Osteocyte (in vitro differentiated cells): Measurements from ENCODE around the gene ADRA1B. TPM values are rescaled to one million over a fixed set of nuclear protein-coding genes. Genes with fewer than 3 reads are reported as not detected.

Experiments
- DNase-seq: peaks from one replicate; pipeline ENCODE4 v3.0.0; 2021; ENCODE audit warnings: mixed read lengths; ENCODE audit not compliant: unreplicated experiment; ENCODE audit errors: extremely low spot score
- H3K27ac Mint-ChIP-seq: one replicate; pipeline ENCODE4 v1.8.0; 2021; ENCODE audit warnings: mild to moderate bottlenecking, mixed read lengths; ENCODE audit not compliant: unreplicated experiment
- H3K27me3 Mint-ChIP-seq: one replicate; pipeline ENCODE4 v1.8.0; 2021; ENCODE audit warnings: mixed read lengths; ENCODE audit not compliant: unreplicated experiment
- H3K36me3 Mint-ChIP-seq: one replicate; pipeline ENCODE4 v1.8.0; 2021; ENCODE audit warnings: mixed read lengths; ENCODE audit not compliant: unreplicated experiment
- H3K4me1 Mint-ChIP-seq: one replicate; pipeline ENCODE4 v1.8.0; 2021; ENCODE audit warnings: mixed read lengths; ENCODE audit not compliant: unreplicated experiment
- H3K4me3 Mint-ChIP-seq: one replicate; pipeline ENCODE4 v1.8.0; 2021; ENCODE audit warnings: mild to moderate bottlenecking, moderate library complexity, mixed read lengths; ENCODE audit not compliant: unreplicated experiment
- H3K9me3 Mint-ChIP-seq: one replicate; pipeline ENCODE4 v1.8.0; 2021; ENCODE audit warnings: mixed read lengths; ENCODE audit not compliant: unreplicated experiment
- total RNA-seq: library from RNA; stranded (reverse); gene quantifications from 2 replicates; pipeline ENCODE4 v1.2.1, GENCODE V29; 2021
- TF ChIP-seq, protein P1 (sequence below): fragments of 200-600 bp; sonication (generic); IDR thresholded peaks from 2 replicates; pipeline ENCODE4 v1.5.0; 2021; ENCODE audit warnings: antibody characterized with exemption, mild to moderate bottlenecking, moderate library complexity

ADRA1B gene
- total RNA-seq, 1 donor from 2014 or later: 4.0 TPM

DNA sequence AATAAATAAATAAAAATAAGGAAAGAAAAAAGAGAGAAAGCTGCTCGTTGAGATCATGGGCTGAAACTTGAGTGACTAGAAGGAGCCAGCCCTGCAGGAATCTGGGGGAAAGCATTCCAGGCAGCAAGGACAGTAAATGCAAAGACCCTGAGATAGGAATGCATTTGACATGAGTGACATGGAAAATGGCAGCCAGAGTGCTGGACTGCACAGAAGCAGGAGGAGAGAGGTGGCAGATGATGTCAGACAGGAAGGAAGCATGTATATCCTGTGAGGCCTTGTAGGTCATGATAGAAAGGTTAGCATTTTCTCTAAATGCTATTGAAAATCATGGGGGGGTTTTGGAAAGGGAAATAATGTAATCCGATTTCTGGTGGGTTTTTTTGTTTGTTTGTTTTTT, 29.1 kb downstream of the ADRA1B start:
- no peak for DNase-seq
- TF ChIP-seq, protein P1, sequence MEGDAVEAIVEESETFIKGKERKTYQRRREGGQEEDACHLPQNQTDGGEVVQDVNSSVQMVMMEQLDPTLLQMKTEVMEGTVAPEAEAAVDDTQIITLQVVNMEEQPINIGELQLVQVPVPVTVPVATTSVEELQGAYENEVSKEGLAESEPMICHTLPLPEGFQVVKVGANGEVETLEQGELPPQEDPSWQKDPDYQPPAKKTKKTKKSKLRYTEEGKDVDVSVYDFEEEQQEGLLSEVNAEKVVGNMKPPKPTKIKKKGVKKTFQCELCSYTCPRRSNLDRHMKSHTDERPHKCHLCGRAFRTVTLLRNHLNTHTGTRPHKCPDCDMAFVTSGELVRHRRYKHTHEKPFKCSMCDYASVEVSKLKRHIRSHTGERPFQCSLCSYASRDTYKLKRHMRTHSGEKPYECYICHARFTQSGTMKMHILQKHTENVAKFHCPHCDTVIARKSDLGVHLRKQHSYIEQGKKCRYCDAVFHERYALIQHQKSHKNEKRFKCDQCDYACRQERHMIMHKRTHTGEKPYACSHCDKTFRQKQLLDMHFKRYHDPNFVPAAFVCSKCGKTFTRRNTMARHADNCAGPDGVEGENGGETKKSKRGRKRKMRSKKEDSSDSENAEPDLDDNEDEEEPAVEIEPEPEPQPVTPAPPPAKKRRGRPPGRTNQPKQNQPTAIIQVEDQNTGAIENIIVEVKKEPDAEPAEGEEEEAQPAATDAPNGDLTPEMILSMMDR: no peak
- Mint-ChIP-seq H3K4me1 (no peaks in the 10 kb centered on the region), H3K9me3 (peaks cover 4% of the 10 kb centered on the region), H3K27ac (no peak overlapping the region), H3K27me3 (peaks cover 7% of the 10 kb centered on the region), H3K4me3 (no peak overlapping the region), H3K36me3 (no peaks in the 10 kb centered on the region)

DNA sequence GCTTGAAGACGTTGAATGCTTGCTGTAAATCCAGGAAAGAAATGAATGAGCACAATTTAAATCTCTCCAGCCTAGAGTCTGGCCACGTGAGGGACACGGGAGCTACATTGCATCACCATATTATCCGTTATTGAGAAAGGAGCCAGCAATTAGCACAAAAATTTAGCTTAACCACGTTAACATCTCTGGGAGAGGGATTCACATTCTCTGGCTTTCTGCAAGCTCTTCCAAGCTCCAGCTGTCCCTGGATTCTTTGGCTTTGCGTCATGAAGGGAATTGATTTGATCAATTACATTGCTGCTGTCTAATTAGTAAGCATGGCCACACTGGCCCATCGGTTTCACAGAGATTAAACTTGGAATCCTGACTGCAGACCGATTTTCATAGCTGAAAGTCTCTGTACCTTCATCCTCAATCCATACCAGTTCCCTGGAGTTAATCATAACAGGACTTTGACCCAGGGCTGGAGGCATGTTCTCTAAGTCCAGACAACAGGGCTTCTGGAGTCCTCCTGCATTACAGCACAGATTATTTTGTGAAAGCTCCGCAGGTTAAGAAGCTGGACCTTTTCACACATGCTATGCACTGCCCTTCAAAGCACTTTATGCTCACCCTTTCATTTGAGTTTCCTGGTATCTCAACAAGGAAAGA, 31.6 kb downstream of the ADRA1B start:
- TF ChIP-seq, protein P1: no peak
- peaks cover 3% of the 10 kb centered on the region for H3K27me3 Mint-ChIP-seq
- H3K27ac Mint-ChIP-seq: no peak overlapping the region
- no peaks in the 10 kb centered on the region for H3K36me3 Mint-ChIP-seq
- DNase-seq: no peak
- H3K4me1 Mint-ChIP-seq: no peaks in the 10 kb centered on the region
- no peaks in the 10 kb centered on the region for H3K9me3 Mint-ChIP-seq
- H3K4me3 Mint-ChIP-seq: no peak overlapping the region

DNA sequence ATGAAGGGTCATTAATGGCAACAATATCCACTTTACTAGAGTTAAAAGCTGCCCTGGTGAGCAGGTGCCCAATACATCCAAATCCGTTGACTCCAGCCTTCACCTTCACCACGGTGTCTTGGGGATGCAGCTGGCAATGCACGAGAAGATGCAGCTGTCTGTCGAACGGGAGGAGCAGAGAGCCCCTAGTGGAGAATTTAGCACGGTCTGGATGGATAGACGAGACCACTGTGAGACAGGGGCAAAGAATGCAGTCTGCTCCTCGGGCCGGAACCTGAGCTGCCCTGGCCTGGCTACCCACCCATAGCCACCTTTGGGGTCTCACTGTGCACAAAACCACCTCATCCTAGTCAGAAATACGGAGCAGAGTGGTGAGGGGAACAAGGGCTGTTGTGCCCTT, 35.1 kb downstream of the ADRA1B start:
- no peaks in the 10 kb centered on the region for H3K36me3 Mint-ChIP-seq
- no peak overlapping the region for H3K4me3 Mint-ChIP-seq
- peaks cover 3% of the 10 kb centered on the region for H3K27me3 Mint-ChIP-seq
- H3K27ac Mint-ChIP-seq: no peak overlapping the region
- no peaks in the 10 kb centered on the region for H3K9me3 Mint-ChIP-seq
- peaks cover 4% of the 10 kb centered on the region for H3K4me1 Mint-ChIP-seq
- no peak for DNase-seq
- TF ChIP-seq, protein P1: peak; percentile 47

DNA sequence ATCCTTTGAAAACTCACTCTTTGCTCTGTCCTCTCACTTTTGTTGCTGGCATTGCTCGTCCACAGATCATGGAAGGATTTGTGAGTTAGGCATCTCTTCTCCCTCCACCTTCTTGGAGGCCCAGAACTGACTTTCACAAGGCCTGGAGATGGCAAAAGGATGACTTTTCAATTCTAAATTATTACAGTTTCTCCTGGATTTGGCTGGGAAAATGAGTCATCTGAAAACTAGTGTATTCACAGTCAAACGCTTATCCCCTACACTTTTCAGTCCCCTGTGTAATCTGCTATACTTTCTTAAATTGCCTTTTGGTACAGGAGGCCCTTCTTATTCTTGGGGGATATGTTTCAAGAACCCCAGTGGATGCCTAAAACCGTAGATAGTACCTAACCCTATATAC, 35.6 kb downstream of the ADRA1B start:
- no peak overlapping the region for H3K27ac Mint-ChIP-seq
- H3K4me1 Mint-ChIP-seq: peaks cover 4% of the 10 kb centered on the region
- peaks cover 3% of the 10 kb centered on the region for H3K27me3 Mint-ChIP-seq
- TF ChIP-seq, protein P1: no peak
- no peaks in the 10 kb centered on the region for H3K9me3 Mint-ChIP-seq
- H3K36me3 Mint-ChIP-seq: no peaks in the 10 kb centered on the region
- DNase-seq: no peak
- H3K4me3 Mint-ChIP-seq: no peak overlapping the region

DNA sequence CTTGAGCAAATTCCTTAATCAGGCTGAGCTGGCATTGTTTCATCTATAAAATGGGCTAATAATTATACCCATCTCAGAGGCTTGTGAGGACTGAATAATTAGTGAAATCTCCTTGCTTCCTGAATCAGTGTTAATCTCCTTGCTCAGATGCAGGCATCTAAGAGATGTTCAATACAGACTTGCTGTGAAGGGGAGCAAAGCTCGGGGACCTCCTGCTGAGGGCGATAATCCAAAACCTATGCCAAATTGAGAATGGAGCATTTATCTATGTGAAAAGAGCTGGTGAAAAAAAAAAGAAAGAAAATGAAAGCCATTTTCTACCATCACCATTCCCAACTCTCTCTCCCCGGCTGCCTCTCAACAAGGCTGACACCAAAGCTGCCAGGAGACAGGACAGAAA, 37.3 kb downstream of the ADRA1B start:
- TF ChIP-seq, protein P1: no peak
- H3K27ac Mint-ChIP-seq: no peak overlapping the region
- H3K9me3 Mint-ChIP-seq: no peaks in the 10 kb centered on the region
- H3K27me3 Mint-ChIP-seq: peaks cover 3% of the 10 kb centered on the region
- H3K4me3 Mint-ChIP-seq: no peak overlapping the region
- no peak for DNase-seq
- peaks cover 4% of the 10 kb centered on the region for H3K4me1 Mint-ChIP-seq
- no peaks in the 10 kb centered on the region for H3K36me3 Mint-ChIP-seq
